Islet of Langerhans (tissue), 1 donor: ENCODE results near the gene DHRS1.

Source experiments
- FAIRE-seq: peaks from one replicate; lab custom pipeline; 2011; peaks lifted over from hg19 to GRCh38; lab: Jason Lieb, UNC

DHRS1 gene

DNA sequence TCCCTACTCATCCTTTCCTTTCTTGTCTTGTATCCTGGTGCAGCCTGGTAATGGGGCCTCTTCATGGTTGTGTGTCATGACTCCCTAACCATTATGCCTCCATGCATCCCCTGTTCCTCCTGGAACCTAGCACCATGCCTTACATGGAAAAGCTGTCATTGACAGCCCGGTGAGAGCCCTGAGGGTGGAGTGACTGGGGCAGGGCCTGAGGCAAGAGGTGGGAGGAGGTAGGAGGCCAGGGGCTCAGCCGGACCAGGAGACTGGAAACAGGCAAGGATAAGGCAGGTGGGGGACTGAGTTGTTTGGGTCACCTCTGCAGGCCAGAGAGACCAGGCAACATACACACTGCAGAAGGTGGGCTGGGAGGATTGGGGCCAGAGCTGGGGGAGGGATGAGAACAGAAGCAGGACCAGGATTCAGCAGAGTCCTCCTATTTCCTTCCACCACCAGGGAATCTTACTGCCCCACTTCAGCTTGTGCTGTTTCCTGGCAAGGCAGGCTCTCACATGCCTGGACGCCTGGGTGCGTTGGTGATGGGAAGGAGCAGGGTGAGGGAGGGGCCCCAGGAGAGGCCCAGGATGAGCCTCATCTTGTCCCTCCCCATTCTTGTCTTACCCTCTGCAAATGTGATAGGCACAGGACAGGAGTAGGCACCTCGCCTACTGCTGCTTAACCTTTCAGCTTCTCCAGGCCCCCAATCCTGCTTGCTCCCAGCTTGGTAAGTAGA lies 10.1 kb upstream of the DHRS1 start, which contains the start of gene LTB4R2:
Gene LTB4R2 (plus strand): TSS at position 603 of the 727 bp plus-strand sequence. CDS start 525 bp downstream, outside the sequence.
- no peak for FAIRE-seq

DNA sequence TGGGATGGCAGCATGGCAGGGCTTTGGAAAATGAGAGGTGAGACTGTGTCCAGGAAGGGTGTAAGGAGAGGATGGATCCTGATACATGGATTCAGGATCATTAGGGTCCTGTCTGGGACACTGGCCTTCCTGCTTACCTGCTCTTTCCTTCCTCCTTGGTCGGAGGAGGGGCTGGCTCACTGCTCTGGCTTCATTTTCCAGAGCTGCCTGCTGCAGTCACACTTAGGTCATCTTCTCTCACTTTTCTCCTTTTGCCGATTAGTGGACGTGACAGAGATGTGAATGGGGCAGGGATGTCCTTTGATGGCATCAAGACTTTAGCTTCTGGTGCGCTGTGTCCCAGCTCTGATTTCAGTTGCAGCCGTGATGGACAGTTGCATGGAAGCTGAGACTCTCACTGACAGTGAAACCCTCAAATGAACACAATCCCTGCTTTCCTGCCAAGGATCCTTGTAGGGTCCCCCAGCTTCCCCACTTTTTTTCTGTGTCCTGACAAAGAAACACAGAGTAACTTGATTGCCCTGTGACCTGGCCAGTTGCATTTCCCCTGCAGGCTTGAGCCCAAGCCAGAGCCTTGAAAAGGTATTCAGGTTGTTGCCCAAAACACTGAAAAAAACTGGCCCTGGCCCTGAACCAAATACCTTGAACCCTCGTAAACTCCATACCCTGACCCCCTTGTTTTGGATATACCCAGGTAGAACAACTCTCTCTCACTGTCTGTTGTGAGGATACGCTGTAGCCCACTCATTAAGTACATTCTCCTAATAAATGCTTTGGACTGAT lies 9.0 kb upstream of the DHRS1 start:
- no peak for FAIRE-seq

DNA sequence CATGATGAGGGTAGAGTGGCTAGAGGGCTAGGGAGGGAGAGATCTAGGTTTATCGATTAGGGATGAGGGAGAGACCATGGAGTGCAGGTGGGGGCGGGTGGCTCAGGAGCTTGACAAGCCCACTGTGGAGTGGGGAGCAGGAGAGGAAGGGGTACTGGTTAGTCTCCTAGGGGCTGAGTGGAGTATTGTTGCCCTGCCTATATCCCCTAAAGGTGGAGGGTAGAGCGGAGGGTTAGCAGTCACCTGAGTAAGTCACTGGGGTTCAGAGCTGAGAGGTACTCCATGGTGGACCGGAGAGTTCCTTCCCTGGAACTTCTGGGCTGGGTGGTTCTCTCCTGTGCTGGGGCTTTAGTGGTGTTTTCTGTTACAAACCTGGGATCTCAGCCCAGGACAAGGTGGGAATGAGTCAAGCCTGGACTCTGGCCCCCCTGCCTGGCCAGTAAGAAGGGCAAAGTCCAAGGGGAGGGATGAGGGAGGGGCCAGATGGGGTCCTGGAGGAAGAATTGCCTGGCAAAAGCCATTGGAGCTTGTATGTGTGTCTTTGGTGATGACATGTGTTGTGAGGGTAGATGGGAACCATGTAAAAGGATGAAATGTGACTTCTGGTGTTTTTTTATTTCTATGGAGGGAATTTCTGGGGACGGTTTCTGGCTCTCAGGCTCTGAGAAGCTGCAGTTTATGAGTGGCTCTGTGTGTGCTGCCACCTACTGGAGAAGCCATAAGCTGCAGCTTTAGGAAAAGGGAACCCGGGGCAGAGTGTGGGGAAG lies 8.2 kb upstream of the DHRS1 start, which contains the start of gene CIDEB:
Gene CIDEB (minus strand): TSS at position 403 of the 767 bp plus-strand sequence. CDS start 119 bp downstream, at position 284.
- no peak for FAIRE-seq

DNA sequence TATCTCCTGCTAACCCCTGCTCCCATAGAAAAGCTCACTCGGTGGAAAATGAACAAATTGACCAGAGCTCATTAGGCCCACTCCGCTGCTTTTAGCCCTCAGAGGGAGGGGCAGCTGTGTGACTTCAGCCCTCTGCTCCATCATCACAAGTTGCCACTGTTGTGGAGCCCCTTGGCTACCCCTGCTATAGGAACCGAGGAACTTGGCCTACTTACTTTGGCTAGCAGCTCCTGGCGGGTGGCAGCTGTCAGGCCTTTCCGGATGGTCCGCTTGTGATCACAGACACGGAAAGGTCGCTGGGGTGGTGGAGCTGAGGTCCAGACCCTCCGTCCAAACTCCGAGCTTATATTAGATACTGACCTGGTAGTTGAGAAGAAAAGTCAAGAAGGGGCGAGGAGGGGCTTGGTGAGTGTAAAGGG lies 7.6 kb upstream of the DHRS1 start:
- no peak for FAIRE-seq

DNA sequence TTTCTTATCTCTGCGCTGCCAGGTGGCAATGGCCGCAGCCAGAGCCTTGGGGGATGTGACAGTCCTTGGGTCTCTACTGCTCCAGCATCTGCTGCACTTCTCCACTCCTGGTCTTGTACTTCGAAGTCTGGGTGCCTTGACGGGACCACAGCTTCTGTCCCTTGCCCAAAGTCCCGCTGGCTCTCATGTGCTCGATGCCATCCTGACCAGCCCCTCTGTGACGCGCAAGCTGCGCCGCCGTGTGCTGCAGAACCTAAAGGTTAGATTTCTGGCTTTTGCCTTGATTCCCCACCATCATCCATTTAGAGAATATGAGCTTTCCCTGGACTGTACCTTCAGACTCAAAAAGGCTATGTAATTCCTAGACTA lies 4.4 kb upstream of the DHRS1 start:
- no peak for FAIRE-seq

DNA sequence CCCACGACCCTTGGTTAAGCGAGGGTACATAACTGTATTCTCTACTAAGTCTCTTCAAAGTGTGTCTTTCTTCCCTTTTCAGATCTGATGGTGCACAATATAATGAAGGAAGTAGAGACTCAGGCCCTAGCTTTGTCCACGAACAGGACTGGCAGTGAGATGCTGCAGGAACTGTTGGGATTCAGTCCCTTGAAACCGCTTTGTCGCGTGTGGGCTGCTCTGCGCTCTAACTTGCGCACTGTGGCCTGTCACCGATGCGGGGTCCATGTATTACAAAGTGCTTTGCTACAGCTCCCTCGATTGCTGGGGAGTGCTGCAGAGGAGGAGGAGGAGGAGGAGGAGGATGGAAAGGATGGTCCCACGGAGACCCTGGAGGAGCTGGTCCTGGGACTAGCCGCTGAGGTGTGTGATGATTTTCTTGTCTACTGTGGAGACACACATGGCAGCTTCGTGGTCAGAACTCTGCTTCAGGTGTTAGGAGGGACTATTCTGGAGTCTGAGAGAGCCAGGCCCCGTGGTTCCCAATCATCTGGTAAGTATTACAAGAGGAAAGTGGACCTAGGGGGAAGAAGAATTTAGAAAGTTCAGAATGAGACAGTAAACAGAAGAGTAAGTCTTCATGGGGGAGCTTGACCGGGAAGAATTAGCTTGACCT lies 873 bp upstream of the DHRS1 start:
- FAIRE-seq: no peak

DNA sequence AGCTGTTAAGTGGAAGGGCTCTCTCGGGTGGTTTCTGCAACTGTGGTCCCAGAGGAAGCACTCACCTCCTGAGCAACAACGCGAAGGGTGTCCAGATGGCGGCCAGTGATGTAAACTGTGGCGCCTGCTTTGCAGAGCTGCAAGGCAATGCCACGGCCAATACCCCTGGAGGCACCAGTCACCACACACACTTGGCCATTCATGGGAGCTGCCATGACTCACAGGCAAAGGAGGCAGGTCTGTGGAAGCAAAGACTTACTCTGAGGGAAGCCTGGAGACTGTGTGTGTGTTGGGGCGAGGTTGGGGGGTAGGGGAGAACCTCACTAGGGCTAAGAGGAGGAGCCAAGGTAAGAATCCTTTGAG lies 707 bp downstream of the DHRS1 start:
- no peak for FAIRE-seq

DNA sequence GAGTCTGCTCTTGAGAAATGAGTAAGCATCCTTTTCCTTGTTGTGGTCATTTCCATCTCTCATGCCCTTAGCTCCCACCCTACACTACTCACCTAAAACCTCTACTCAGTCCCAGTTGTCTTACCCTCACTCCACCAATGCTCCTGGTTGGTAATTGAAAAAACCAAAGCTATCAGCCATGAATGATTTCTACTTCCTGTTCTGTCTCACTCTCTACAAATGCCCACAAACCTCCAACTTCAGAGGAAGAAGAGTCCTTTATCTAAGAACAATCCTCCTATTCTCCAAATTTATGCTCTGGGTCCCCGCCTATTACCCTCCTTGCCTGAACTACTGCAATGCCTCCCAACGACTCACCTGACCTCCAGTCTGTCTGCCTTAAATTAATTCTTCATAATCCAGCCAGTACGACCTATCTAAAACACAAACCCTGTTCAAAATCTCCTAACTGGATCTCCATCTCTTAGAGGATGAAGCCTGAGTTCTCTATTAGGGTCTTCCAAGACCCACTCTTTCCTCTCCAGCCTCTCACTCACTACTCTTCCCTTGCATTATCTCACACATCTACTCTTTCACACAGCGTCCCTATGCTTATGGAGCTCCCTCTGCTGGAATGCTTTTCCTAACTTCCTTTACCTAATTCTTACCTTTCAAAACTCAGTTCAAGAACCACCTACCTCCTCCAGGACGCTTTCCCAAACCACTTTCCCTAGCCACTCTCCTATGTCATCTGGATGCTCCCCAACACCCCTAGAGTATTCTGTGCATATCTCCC lies 2.2 kb downstream of the DHRS1 start:
- no peak for FAIRE-seq

DNA sequence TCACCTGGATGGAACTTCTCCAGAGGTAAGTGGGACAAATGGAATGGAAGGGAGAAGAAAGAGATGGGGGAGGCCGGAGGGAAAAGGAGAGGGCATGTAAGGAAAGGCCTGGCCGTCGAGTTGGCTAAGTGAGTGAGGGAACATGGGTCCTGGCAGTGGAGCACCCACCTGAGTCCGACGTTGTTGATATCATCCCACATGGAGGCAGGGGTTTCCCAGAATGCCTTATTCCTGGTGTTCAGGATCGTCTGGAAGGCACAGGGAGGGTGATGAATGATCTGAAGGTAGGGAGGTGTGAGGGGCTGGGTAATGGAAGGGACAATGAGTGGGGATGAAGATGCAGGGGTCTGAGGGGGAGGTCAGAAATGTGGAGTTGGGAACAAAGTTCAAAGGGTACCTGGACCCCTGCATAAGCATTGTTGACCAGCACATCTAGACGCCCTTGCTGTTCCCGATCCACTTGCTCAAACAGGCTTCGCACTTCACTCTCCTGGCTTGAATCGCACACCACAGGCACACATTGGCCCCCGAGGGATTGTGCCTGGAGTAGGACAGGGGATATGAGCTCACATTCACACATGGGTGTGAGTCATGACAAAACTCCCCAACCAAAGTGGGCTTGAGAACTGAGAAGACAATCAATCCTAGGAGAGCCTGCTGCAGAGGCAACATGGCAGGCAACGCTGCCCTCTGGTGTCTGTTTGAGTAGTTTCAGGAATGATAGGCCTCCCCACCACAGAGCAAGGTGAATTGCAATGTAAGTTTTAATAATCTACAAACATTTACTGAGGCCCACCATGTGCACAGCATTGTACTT lies 3.0 kb downstream of the DHRS1 start:
- FAIRE-seq: no peak

DNA sequence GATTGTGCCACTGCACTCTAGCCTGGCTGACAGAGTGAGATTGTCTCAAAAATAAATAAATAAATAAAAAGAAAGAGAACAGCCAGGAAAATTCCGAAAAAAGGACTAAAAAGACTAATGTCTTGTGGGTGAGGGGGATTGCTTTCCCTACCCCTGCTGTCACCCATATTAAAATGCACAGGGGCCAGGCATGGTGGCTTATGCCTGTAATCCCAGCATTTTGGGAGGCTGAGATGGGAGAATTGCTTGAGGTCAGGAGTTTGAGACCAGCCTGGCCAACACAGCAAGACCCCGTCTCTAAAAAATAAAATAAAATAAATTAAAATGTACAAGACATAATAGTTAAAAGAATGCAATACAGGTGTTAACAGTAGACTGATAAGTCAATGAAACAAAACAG lies 6.1 kb downstream of the DHRS1 start:
- FAIRE-seq: no peak

DNA sequence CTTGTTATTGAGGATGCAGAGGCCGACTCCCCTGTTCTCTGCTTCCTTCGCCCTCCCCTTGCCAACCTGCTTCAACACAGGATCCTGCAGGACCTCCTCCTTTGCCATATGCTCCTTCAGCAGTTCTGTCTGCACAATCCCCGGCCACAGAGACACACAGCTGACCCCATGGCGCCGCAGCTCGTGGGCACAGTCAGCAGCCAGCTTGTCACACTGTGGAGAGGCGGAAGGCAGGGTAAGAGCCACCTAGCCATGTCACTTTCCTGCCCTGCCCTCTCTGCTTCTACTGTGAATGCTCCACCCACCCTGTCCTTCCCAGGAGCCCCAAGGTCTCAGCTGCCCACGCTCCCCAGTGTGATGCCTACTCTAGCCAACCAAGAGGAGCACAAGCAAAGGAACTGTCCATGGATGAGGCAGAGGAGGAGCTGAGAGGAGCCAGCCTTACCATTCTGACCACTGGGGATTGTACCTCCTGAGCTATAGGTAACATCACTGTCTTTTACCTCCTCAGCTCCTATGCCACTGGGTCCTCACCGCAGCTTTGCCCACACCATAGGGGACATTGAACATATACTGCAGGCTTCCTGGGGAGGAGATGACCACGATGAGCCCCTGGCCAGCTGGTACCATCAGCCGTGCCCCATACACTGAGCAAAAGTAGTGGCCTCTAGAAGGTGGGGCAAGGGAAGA lies 7.3 kb downstream of the DHRS1 start:
- FAIRE-seq: no peak

DNA sequence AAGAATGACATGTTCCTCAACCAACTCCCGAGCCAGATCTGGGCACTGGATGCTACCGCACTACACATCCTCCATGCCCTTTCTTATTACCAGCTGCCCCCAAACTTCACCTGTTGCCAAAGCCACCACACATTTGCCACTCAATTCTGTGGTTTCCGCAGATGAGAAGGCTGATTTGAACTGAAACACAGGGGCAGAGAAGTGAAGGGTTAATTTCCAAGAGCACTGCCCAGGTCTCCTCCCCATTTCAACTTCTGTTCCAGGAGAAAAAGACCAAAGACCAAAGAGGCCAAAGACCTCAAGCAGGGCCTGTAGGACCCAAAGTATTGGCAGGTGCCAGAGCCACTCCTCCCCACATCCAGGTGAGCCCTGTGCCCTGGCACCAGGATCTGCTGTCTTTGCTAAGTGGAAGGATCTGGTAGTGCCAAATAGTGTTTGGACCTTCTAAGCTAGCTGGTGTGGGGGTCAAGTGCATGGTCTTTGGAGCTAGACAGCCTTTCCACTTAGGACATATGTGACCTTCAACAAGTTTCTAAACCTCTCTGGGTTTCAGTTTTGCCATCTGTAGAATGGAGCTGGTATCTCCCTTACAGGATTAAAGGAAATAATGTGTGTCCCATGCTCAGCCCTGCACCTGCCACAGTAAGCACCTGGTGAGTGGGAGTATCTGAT lies 8.0 kb downstream of the DHRS1 start:
- no peak for FAIRE-seq

DNA sequence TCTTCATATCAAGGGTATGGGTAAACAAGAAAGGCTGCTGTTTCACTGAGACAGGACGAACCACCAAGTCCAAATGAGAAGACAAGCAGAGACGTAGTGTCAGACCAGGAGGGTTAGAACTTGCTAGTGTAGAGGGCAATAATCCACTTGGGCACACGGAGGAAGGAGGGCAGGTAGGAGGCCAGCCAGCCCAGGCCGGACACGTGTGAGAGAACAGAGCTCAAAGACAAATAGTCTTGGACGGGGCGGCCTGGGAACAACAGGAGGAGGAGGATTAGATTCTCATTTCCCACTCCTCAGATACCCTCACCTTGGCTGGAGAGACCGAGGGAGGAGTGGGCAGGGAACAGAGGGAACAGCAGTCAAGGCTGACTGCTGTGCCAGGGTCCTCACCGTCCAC lies 8.8 kb downstream of the DHRS1 start:
- no peak for FAIRE-seq

DNA sequence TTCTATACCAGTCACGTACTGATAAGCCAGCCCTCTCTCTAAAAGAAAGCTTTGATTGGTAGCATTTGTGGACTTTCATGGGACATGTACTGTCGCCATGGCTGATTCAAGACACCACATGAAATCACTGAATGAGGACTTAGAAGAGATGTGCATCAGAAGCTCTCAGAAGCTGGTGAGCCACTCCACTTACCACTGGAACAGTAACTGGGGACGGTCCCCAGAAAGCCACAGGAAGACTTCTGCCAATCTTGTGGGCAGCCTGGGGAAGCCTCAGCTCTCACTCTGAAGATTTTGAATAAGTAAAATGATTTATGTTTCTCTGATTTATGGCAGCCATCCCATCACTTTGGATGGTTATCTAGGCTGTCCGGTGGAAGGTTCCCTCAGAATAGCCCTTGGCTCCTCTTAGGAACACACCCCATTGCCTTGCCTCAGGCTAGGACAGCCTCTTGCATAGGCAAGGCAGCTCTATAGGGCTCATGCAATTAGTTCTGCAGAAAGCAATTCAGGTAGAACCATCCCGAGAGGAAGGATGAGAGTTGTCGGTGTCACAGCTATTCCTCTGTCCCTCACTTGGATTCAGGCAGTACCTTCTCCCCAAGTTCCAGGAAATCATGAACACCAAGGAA lies 9.8 kb downstream of the DHRS1 start:
- no peak for FAIRE-seq

DNA sequence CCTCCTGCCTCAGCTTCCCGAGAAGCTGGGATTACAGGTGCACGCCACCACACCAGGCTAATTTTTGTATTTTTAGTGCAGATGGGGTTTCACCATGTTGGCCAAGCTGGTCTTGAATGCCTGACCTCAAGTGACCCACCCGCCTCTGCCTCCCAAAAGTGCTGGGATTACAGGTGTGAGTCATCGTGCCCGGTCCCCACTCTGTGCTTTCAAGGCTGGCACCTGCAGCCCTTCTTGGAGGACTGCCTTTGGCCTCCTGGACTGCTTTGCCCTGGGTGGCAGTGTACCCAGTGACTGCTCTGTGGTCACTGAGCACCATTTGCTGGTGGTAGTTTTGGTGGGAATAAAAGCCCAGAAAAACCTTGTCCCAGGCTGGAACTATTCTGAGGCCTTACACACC lies 12.6 kb downstream of the DHRS1 start:
- no peak for FAIRE-seq

DNA sequence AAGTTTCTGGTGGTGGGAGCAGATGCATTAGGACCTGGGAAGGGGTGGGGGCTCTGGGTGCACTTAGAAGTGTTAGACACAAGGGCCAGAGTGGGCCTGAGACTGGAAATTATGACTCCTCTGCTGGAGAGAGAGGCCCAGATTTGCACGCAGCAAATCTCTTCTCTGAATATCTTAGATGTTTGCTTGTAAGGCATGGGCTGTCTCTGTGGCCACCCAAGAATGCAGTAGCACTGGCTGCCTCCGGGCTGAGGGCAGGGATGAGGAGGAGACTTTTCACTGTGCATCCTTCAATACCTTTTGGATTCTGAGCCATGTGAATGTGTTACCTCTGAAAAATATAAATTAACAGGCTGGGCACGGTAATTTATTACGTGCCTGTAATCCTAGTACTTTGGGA lies 14.2 kb downstream of the DHRS1 start:
- FAIRE-seq: no peak

DNA sequence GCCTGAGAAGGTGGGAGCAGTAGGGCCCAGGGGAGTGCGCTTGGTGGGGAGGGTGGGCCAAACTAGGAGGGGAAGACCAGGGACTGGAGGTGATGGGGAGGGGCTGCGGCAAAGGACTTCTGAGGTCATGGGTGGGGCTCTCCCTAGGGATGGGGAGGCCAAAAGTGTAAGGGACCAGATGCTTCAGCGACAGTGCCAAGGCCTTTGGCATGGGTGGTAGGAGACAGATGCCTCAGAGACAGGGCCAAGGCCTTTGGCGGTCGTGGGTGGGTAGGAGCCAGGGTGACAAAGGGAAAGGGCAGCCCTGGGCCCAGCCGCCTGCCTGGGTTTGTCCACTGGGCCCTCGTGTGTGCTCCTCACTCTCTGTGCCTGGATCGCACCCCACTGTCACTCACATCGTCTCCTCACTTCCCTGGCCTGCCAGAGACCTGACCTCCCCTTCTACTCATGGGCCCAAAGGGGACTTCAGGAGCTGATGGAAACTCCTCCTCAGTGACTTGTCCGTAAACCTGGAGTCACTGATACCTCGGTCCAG lies 15.0 kb downstream of the DHRS1 start:
- FAIRE-seq: no peak

DNA sequence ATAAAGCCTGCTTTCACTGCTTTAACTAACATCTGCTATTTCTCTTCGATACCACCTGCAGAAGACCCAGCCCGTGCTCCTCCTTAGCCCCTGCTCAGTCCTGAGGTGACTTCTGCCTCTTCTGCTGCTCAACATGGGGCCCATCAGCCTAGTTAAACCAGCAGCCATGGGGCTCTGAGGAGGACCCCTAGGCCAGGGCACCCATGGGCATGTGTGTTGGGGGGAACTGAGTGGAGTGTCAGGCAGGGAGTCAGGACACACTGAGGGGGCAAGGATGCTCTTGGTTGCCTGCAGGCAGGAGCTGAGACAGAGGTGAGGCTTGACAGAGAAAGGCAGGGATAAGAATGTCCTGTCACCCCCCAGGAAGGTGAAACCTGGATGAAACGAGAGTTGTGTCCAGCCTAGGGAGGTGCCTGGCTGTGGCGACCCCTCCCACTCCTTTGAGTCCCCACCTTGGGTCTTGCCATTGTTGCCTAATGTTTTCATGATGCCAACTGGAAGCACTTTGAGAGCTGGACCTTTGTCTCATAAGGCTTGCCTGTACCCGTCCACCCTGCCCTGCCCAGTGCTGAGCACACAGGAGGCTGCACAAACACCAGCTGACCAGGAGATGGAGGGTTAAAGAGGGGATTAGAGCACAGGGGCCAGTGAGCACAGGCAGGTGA lies 15.7 kb downstream of the DHRS1 start:
- FAIRE-seq: no peak
